ENCODE data around the gene MSI2.

DNA sequence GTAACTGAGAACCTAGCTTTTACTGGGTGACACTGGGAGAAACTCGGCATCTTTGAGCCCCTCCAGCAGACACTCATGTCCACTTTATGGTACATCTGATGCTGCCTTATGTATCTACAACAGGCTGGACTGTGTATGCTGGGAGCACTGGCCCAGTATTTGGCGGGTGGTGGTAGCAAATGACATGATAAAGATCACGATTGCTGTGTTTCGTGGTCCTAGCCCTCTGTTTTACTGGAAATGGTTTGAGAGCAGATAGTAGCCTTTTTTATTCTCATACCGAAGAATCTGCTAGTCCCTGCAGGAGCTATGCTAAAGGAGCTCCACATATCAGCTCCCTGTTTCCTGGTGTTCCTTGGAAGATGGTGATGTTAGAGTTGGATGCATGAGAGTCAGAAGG lies 338.4 kb downstream of the MSI2 start:
- TF ChIP-seq, protein P1, sequence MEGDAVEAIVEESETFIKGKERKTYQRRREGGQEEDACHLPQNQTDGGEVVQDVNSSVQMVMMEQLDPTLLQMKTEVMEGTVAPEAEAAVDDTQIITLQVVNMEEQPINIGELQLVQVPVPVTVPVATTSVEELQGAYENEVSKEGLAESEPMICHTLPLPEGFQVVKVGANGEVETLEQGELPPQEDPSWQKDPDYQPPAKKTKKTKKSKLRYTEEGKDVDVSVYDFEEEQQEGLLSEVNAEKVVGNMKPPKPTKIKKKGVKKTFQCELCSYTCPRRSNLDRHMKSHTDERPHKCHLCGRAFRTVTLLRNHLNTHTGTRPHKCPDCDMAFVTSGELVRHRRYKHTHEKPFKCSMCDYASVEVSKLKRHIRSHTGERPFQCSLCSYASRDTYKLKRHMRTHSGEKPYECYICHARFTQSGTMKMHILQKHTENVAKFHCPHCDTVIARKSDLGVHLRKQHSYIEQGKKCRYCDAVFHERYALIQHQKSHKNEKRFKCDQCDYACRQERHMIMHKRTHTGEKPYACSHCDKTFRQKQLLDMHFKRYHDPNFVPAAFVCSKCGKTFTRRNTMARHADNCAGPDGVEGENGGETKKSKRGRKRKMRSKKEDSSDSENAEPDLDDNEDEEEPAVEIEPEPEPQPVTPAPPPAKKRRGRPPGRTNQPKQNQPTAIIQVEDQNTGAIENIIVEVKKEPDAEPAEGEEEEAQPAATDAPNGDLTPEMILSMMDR (IDR thresholded peaks at IDR 0.05), result no peak
- no peak for TF ChIP-seq POLR2A (IDR thresholded peaks at IDR 0.05)
- TF ChIP-seq POLR2AphosphoS5 (IDR thresholded peaks at IDR 0.05), result no peak
